OCI-M2 (cell line): ENCODE measurements around the gene YBX1.
"Not testable (repeated sequence)": the region's sequence is repeated elsewhere in the genome, so short reads cannot be mapped to it uniquely, and the experiment has no call there.

ENCODE experiments used
- DNase-seq: peaks from one replicate; lab custom pipeline; 2025; ENCODE audit not compliant: unreplicated experiment; lab: John Stamatoyannopoulos, UW

YBX1 gene

DNA sequence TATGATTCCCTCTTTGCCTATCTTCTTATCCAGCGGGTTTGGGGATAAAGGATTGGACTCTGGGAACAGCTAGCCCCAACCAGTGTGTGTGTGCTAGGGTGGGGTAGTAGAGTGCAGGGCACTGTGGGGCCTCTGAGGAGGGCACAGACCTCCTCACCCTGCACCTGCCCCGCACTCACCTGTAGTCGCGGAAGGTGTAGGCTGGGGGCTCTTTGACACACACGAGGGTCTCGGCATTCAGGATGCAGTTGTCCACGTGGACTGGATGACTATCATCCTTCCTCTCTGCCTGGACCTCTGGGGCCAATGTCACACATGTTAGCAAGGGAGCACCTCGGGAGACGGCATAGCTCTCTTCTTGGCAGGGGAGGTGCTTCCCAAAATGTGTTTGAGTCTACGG is 65.8 kb downstream of the YBX1 start:
- no peak for DNase-seq

DNA sequence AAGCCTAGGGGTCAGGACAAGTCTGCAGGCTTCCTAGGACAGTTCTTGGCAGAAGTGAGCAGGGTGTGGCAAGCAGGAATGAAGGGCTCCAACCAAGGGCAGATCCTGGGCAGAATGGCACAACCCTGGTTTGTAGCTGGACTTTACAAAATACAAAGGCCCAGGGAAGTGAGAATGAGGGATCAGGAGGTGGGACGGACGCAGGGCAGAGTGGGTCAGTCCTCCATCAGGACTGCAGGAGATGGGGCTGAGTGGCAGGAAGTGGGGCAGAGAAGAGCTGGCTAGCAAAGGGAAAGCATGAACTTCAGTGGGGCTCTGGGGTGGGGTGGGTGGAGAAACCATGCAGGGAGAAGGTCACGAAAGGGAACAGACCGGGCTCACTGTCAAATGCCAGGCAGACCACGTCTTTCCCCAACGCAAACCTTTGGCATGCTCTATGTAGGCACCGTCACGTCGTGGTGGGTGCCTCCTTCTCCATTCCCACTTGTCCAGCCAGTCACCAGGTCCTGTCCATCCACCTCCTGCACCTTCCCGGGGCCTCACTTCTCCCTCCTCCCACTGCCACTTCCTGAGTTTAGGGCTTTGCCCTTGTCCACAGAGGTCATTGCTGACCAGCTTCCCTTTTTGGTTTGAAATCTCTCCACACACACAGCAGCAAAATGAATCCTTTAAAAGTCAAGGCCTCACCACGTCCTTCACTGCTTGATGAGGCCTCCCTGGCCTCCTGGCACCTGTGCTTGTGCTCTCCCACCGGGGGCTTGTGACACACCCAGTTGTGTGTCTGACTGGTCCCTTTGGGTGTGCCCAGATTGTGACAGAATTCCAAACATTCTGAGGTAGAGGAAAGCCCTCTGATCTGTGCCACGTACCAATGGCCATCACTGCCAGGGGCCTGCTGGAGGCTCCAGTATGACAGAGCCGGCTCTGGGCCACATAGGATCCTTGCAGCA is 66.5 kb downstream of the YBX1 start:
- no peak for DNase-seq

DNA sequence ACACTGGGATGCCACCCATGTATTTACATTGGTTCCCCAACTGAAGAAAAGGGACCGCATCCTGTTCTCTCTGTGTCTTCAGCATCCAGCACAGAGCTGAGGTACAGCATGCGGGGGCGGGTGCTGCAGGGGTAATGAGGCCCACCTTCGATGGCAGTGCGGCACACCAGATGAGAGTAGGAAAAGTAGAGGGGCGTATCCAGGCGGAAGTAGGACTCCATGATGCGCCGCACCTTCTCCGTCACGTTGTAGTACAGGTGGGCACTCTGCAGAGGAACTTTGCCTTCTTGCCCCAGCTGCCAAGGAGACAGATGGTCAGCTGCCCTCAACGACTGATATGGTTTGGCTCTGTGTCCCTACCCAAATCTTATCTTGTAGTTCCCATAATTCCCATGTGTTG is 67.8 kb downstream of the YBX1 start:
- DNase-seq: no peak

DNA sequence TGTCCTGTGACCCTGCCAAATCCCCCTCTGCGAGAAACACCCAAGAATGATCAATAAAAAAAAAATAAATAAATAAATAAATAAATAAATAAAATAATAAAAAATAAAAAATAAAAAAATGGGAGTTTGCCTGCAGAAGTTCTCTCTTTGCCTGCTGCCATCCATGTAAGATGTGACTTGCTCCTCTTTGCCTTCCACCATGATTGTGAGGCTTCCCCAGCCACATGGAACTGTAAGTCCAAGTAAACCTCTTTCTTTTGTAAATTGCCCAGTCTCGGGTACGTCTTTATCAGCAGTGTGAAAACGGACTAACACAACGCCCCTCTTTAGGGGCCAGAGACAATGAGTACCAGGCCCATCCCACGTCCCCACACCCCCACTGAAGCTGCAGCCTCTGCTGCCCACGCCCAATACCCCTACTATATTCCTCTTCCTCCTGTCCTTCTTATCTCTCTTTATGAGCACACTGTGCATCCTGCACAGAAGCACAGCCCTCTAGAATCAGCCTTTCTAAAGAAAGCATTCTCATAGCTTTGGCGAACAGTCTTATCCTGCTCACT is 69.4 kb downstream of the YBX1 start:
- not testable (repeated sequence) for DNase-seq

DNA sequence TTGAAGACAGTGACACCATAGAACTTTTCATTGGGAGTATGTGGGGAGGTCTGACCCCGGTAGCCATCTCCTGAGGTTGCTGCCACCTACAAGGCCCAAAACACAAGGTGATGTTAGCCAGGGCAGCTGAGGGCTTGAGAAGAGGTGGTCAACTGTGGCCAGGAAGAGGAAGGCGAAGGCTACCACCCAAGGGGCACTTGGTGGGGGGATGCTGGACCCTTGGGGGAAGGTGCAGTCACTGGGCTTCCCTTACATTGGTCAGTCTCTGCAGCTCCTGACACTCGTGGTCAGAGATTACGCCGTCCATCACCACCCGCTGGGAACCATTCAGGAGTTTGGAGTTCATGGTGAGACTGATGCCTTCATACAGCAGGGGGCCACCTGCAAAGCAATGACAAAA is 70.1 kb downstream of the YBX1 start:
- no peak for DNase-seq

DNA sequence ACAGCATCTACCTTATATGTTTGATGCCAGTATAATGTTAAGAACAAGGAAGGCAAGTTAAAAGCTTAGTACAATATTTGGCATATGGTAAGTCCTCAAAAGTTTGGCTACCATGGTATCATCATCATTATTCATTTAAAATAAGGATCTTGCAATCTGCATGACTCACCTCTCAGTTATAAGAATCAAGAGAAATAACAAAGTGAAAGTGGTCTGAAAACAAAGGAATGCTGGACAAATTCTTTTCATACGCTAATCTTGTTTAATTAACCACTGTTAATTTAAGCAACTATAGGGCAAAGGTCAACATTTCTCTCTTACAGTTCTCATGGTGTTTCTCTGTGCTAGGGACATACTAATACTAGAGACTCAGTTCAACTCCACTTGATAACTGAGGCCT is 70.9 kb downstream of the YBX1 start:
- no peak for DNase-seq
